Uterus (tissue), 4 donors: ENCODE measurements around the gene C22orf39. TPM values are rescaled to one million over a fixed set of nuclear protein-coding genes. Genes with fewer than 3 reads are reported as not detected.

Experiments
- DNase-seq, 2 donors: peaks; one replicate each; pipeline ENCODE4 v3.0.0-alpha.2; 2019 to 2020
- H3K27ac ChIP-seq, 2 donors: fragments of 200-600 bp; sonication (generic); 1 replicate in 1 of 2; 2 replicates in 1 of 2; pipeline ENCODE4 v1.5.1; 2016 to 2018
- H3K27me3 ChIP-seq, 2 donors: fragments of 200-600 bp; sonication (generic); one replicate each; pipeline ENCODE4 v1.5.1; 2018 to 2019; ENCODE audit warnings: control low read depth in 1 of 2
- H3K36me3 ChIP-seq, 2 donors: fragments of 200-600 bp; sonication (generic); one replicate each; pipeline ENCODE4 v1.5.1; 2019; ENCODE audit warnings: control low read depth in 1 of 2
- H3K4me1 ChIP-seq, 2 donors: fragments of 200-600 bp; sonication (generic); one replicate each; pipeline ENCODE4 v1.5.1; 2018 to 2019; ENCODE audit warnings: control low read depth in 1 of 2
- H3K4me3 ChIP-seq, 2 donors: fragments of 200-600 bp; sonication (generic); 1 replicate in 1 of 2; 2 replicates in 1 of 2; pipeline ENCODE4 v1.5.1; 2018 to 2019; ENCODE audit warnings: mild to moderate bottlenecking in 1 of 2
- H3K9me3 ChIP-seq, 2 donors: fragments of 200-600 bp; sonication (generic); one replicate each; pipeline ENCODE4 v1.5.1; 2019; ENCODE audit warnings: control low read depth in 1 of 2
- POLR2A ChIP-seq, 2 donors: fragments of 450-650 bp; IDR thresholded peaks; one replicate each; pipeline ENCODE4 v1.6.1; 2016; ENCODE audit warnings: antibody characterized with exemption in 2 of 2, mild to moderate bottlenecking in 1 of 2, moderate library complexity in 1 of 2
- intact Hi-C: fragments of 100-400 bp; cut with DNase I; formaldehyde crosslinking; loops from one replicate; pipeline ENCODE4 v1.15.1; 2023; ENCODE audit warnings: low total_unique reads
- total RNA-seq, 4 donors: library from RNA; depleted of rRNA in 3 of 4; stranded (reverse); fragments of >200 nt in 3 of 4; gene quantifications; one replicate each; pipeline versions ENCODE4 v1.1.0 to v1.2.4, GENCODE V29; 2014 to 2023
- TF ChIP-seq, protein P1 (sequence below), 4 experiments: fragments of 200-600 bp in 2 of 4; fragments of 450-650 bp in 2 of 4; sonication (generic) in 2 of 4; IDR thresholded peaks; one replicate each; pipeline ENCODE4 v1.5.1; 2016 to 2019; ENCODE audit warnings: antibody characterized with exemption in 4 of 4, mild to moderate bottlenecking in 2 of 4, moderate library complexity in 1 of 4
- donor health status: DM: yes; HTN: yes; CAD: no.

The C22orf39 gene
- total RNA-seq, 4 donors from 2014 or later = 38.4 to 112 (median 47.8) TPM

DNA sequence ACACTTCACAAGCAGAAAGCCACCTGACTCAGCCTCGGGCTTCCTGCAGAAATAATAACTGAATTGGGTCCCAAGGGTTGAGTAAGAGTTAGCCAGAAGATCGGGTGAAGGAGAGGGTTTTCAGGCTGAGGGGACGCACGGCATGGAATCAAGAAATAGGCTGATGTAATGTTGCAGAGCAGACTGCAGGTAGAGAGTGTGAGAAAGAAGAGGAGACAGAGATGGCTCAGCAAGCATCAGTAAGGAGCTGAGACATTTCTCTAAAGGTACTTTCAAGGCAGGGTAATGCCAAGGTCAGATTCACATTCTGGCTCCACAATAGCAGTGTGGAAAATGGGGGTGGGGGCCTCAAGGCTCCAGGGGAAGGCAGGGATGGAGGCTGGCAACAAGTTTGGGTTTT is 34.6 kb downstream of the C22orf39 start:
- Histone ChIP-seq H3K4me3 (no peak overlapping the region), H3K36me3 (no peaks in the 10 kb centered on the region), H3K27me3 (no peaks in the 10 kb centered on the region), H3K27ac (no peak overlapping the region), H3K9me3 (no peaks in the 10 kb centered on the region), H3K4me1 (no peaks in the 10 kb centered on the region)
- intact Hi-C loops = no loop called here
- no peak for DNase-seq
- TF ChIP-seq, protein P1, sequence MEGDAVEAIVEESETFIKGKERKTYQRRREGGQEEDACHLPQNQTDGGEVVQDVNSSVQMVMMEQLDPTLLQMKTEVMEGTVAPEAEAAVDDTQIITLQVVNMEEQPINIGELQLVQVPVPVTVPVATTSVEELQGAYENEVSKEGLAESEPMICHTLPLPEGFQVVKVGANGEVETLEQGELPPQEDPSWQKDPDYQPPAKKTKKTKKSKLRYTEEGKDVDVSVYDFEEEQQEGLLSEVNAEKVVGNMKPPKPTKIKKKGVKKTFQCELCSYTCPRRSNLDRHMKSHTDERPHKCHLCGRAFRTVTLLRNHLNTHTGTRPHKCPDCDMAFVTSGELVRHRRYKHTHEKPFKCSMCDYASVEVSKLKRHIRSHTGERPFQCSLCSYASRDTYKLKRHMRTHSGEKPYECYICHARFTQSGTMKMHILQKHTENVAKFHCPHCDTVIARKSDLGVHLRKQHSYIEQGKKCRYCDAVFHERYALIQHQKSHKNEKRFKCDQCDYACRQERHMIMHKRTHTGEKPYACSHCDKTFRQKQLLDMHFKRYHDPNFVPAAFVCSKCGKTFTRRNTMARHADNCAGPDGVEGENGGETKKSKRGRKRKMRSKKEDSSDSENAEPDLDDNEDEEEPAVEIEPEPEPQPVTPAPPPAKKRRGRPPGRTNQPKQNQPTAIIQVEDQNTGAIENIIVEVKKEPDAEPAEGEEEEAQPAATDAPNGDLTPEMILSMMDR (IDR thresholded peaks at IDR 0.05) = no peak
- no peak for TF ChIP-seq POLR2A (IDR thresholded peaks at IDR 0.05)

DNA sequence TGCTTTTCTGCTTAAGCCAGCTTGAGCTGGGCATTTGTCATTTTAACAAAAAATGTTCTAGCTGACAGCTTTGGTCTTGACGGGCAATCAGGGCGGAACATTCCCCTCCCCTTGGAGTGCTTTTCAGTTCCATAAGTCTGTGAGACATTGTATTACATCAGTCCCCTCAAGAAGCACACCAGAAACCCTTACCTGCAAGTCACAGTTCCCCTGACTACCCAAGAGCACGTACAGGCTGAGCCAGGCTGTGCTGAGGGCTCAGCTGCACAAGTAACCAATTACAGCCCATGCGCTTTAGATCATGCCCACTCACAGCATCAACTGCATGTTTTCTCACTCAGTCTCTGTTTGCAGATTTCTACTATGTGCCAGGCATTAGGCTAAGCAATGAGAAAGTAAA is 35.0 kb downstream of the C22orf39 start:
- Histone ChIP-seq H3K4me1 (no peaks in the 10 kb centered on the region), H3K27me3 (no peaks in the 10 kb centered on the region), H3K9me3 (no peaks in the 10 kb centered on the region), H3K27ac (no peak overlapping the region), H3K36me3 (no peaks in the 10 kb centered on the region), H3K4me3 (no peak overlapping the region)
- intact Hi-C loops = no loop called here
- TF ChIP-seq POLR2A (IDR thresholded peaks at IDR 0.05) = no peak
- TF ChIP-seq, protein P1 (IDR thresholded peaks at IDR 0.05) = no peak
- no peak for DNase-seq

DNA sequence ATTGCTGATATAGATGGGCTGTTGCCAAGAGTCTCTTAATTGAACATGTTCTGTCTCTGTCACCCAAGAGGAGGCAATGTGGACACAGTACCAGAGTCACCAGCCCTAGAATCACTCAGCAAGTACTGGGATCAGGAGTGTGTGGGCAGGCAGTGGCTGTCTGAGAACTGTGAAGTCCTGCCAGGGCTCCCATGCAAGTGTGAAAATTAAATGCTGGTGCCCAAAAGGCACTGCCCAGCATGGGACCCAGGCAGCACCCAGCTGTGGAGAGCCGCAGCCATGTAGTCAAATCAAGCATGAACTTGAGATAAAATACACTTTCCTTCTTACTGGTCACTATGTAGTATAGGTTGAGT is 35.8 kb downstream of the C22orf39 start:
- no peak for DNase-seq
- H3K36me3 ChIP-seq = no peaks in the 10 kb centered on the region
- no peak overlapping the region for H3K4me3 ChIP-seq
- intact Hi-C loops = no loop called here
- no peaks in the 10 kb centered on the region for H3K4me1 ChIP-seq
- H3K27ac ChIP-seq = no peak overlapping the region
- H3K27me3 ChIP-seq = no peaks in the 10 kb centered on the region
- H3K9me3 ChIP-seq = no peaks in the 10 kb centered on the region
- no peak for TF ChIP-seq POLR2A (IDR thresholded peaks at IDR 0.05)
- TF ChIP-seq, protein P1 (IDR thresholded peaks at IDR 0.05) = no peak

DNA sequence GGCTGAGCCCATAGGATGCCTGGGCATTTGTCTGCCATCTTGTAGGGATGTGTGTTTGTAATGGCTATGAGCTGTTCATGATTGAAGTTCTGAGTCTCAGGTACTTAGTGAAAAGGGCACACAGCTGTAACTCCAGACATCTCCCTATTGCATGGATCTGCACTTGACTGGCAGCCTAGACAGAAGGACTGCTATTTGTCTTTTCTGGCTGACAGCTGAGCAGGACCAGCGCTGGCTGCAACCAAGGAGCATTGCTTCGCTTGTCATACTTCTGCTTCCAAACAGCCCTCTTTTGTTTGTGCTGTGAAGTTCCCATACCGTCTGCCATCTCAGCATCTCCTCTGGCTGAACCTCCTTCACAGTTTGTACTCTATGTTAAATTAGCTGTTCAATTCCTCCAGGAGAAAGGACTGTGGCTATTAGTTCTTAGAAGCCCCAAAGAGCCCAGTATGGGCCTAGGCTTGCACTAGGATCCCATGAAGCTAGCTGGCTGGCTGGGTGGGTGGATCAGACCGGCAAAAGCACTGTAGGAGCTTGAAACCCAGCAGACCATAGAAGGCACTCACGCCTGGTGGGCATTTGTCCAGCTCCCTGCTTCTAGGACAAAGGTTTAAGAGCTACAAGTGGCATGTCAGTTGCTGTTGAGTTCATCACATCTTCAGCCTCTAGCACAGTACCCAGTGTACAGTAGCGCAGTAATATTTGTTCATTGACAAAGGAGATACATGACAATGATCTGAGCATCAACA is 36.4 kb downstream of the C22orf39 start:
- Histone ChIP-seq H3K27ac (no peak overlapping the region), H3K9me3 (no peaks in the 10 kb centered on the region), H3K4me1 (no peaks in the 10 kb centered on the region), H3K36me3 (no peaks in the 10 kb centered on the region), H3K27me3 (no peaks in the 10 kb centered on the region), H3K4me3 (no peak overlapping the region)
- no peak for DNase-seq
- TF ChIP-seq, protein P1 (IDR thresholded peaks at IDR 0.05) = no peak
- no peak for TF ChIP-seq POLR2A (IDR thresholded peaks at IDR 0.05)
- intact Hi-C loops = no loop called here

DNA sequence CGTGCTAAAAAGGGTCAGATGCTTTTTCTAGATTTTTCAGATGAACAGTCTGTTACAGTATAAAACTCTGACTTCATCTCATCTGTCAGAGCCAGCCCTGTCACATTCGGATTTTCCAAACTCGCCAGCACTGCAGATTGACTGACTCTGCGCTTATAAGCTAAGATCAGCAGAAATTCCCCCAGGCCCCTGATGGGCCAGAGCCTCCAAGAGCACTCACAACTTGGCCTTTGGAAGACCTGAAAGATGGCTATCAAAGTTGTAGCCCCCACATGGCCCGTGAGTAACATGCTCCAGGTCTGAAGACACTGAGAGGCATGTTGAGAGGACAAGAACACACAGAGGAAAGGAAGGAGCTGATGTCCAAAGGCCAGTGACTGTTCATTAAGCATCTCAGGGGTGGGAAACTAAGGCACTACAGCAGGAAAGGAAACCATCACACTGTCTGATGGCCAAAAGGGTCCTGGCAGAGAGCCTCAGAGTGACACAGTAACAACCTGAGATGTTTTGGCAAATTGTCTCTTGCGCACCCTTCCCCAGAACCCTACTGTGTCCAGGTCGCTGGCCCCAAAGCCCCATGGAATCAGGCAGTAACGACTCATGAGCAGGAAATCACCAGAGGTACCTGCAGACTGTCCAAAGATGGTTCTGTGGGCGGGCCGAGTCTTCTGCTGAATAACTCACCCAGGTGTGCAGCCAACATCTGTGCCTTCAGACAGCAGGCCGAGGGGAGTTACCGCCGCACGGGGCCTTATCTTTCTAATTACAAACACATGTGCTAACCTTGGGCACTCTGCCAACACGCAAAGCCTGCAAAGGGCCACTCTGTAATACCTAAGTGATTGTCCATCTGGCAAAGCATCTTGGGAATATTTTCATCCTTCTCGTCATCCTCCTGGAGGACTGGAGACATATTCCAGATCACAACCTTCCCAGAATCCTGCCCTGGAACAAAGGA is 39.6 kb downstream of the C22orf39 start:
- no peak overlapping the region for H3K27ac ChIP-seq
- no peak overlapping the region for H3K4me3 ChIP-seq
- no peaks in the 10 kb centered on the region for H3K9me3 ChIP-seq
- no peaks in the 10 kb centered on the region for H3K4me1 ChIP-seq
- H3K36me3 ChIP-seq = no peaks in the 10 kb centered on the region
- TF ChIP-seq POLR2A (IDR thresholded peaks at IDR 0.05) = no peak
- TF ChIP-seq, protein P1 (IDR thresholded peaks at IDR 0.05) = no peak
- no peaks in the 10 kb centered on the region for H3K27me3 ChIP-seq
- DNase-seq = peak in 1 of 2 donors; percentile 26
- intact Hi-C loops = no loop called here
